ENCODE results near the gene LYSET. TPM values are rescaled to one million over a fixed set of nuclear protein-coding genes. Genes with fewer than 3 reads are reported as not detected.
A peak's percentile ranks its signal among the peaks of the same experiment; 100 is the strongest.

The LYSET gene
- total and polyA plus RNA-seq, 2 donors (not counting 1 experiment from before 2014, with no cell fraction given), result 11.6 TPM

- Histone ChIP-seq H3K36me3 (ENCODE audit: control insufficient read depth, insufficient read depth, low read length) (no peaks in the 10 kb centered on the region), H3K4me1 (ENCODE audit: control insufficient read depth, extremely low read depth, insufficient read depth, low read length) (no peaks in the 10 kb centered on the region), H4K20me1 (ENCODE audit: control insufficient read depth, extremely low read depth, insufficient read depth, low read length) (no peaks in the 10 kb centered on the region), H3K27me3 (ENCODE audit: control insufficient read depth, insufficient read depth, low read length) (no peaks in the 10 kb centered on the region), H3K27ac (ENCODE audit: insufficient read depth, low read length) (no peak overlapping the region), H3K79me2 (ENCODE audit: control insufficient read depth, insufficient read depth, low read length) (no peaks in the 10 kb centered on the region), H3K4me3 (replicated peaks in 1 of 4; ENCODE audit: control extremely low read depth in 1 of 4, insufficient read depth in 1 of 4, low read depth in 3 of 4, low read length in 4 of 4) (no peak overlapping the region), H3K9me3 (ENCODE audit: control insufficient read depth, insufficient read depth, low read depth, low read length) (no peaks in the 10 kb centered on the region), H2AFZ (ENCODE audit: low read length) (no peak overlapping the region), H3K9ac (ENCODE audit: insufficient read depth, low read length) (no peak overlapping the region), H3K4me2 (ENCODE audit: extremely low read depth, insufficient read depth, low read length) (no peak overlapping the region)
- DNase-seq (ENCODE audit: low read depth in 2 of 2), result peak; percentile 50 to 89
- no peak for TF ChIP-seq CTCF (conservative IDR thresholded peaks at IDR 0.05 in 1 of 2, IDR thresholded peaks at IDR 0.05 in 1 of 2; ENCODE audit: low read depth in 1 of 2, low read length in 2 of 2)
- no peak for TF ChIP-seq EZH2 (IDR thresholded peaks at IDR 0.05; ENCODE audit: low read length, missing control alignments)
Measured at GRCh38 chr14:93234798-93235197, 49.7 kb downstream of the LYSET start.

Other genes with a start within 250 kb of the LYSET start
- gene ITPK1, start 69.4 kb upstream of the LYSET start, total RNA-seq, result 9.2 and 10.0 TPM in 2 replicates
- gene ITPK1, start 69.4 kb upstream of the LYSET start, polyA plus RNA-seq, result 23.1 and 26.0 TPM in 2 replicates
- gene MOAP1, start 420 bp upstream of the LYSET start, total RNA-seq, result 16.9 and 21.3 TPM in 2 replicates
- 12.4 and 18.5 TPM in 2 replicates for gene MOAP1, start 420 bp upstream of the LYSET start, polyA plus RNA-seq
- gene GON7, start 21.7 kb downstream of the LYSET start, total RNA-seq, result 11.3 and 17.2 TPM in 2 replicates
- 13.1 and 14.4 TPM in 2 replicates for gene GON7, start 21.7 kb downstream of the LYSET start, polyA plus RNA-seq
- 27.7 and 34.0 TPM in 2 replicates for gene UBR7, start 21.9 kb downstream of the LYSET start, total RNA-seq
- gene UBR7, start 21.9 kb downstream of the LYSET start, polyA plus RNA-seq, result 25.4 and 48.9 TPM in 2 replicates
- gene BTBD7, start 147.7 kb downstream of the LYSET start, total RNA-seq, result 19.8 and 20.5 TPM in 2 replicates
- gene BTBD7, start 147.7 kb downstream of the LYSET start, polyA plus RNA-seq, result 23.2 and 25.9 TPM in 2 replicates
- gene COX8C, start 161.9 kb downstream of the LYSET start, total RNA-seq, result 0.33 TPM in 1 of 2 replicates, not detected in the other
- gene COX8C, start 161.9 kb downstream of the LYSET start, polyA plus RNA-seq, result not detected in 2 replicates
- gene UNC79, start 245.6 kb downstream of the LYSET start, total RNA-seq, result 0.17 and 0.26 TPM in 2 replicates
- gene UNC79, start 245.6 kb downstream of the LYSET start, polyA plus RNA-seq, result 0.01 and 0.02 TPM in 2 replicates